GM12878 (cell line): ENCODE data around the gene ABCC9. TPM values are rescaled to one million over a fixed set of nuclear protein-coding genes. Genes with fewer than 3 reads are reported as not detected.

Experiments used
- ATAC-seq: fragments of 200-7000 bp; cut with Tn5 transposase; 3 replicates; pipeline ENCODE4 v1.9.1; 2020; ENCODE audit warnings: mild to moderate bottlenecking, moderate library complexity
- BruUV-seq: library from RNA; stranded (reverse); fragments of 400-500 nt; replicated peaks from 2 replicates; lab custom pipeline; 2021; lab: Mats Ljungman, UMichigan
- CTCF ChIA-PET: fragments of 300-600 bp; sonication (Branson Sonifier 250); formaldehyde crosslinking; extraction: SDS; loops from one replicate; lab custom pipeline; 2021; ENCODE audit warnings: inconsistent platforms; lab: Yijun Ruan, JAX
- POLR2A ChIA-PET: fragments of 350-600 bp; formaldehyde crosslinking; extraction: SDS; loops from one replicate; lab custom pipeline; 2021; ENCODE audit warnings: inconsistent platforms; lab: Charles Lee
- RAD21 ChIA-PET: fragments of 300-600 bp; sonication (Branson Sonifier 250); formaldehyde crosslinking; loops from one replicate; lab custom pipeline; 2023; ENCODE audit warnings: antibody characterized with exemption; ENCODE audit not compliant: unreplicated experiment; lab: Charles Lee
- SMC1A ChIA-PET: fragments of 300-600 bp; sonication (Branson Sonifier 250); formaldehyde crosslinking; loops from one replicate; lab custom pipeline; 2023; ENCODE audit not compliant: unreplicated experiment, uncharacterized antibody; lab: Charles Lee
- DNase-seq: peaks from one replicate; pipeline ENCODE4 v3.0.0-alpha.2; 2011; ENCODE audit warnings: low read depth, low spot score
- FAIRE-seq: peaks from 3 replicates; lab custom pipeline; 2011; peaks lifted over from hg19 to GRCh38; lab: Jason Lieb, UNC
- H2AFZ ChIP-seq: 2 replicates; pipeline ENCODE4 v1.6.0; 2011; ENCODE audit warnings: low read depth, low read length, control low read depth; ENCODE audit not compliant: control insufficient read depth
- H3K27ac ChIP-seq: 2 replicates; pipeline ENCODE4 v1.5.1; 2011; ENCODE audit warnings: control low read depth; ENCODE audit not compliant: control insufficient read depth, insufficient read depth
- H3K27me3 ChIP-seq, 2 experiments: replicated peaks in 1 of 2; 2 replicates each; pipeline versions ENCODE4 v1.6.0 to v1.6.1; 2011; ENCODE audit warnings: low read length in 1 of 2; ENCODE audit not compliant: control insufficient read depth in 2 of 2, insufficient read depth in 2 of 2
- H3K36me3 ChIP-seq, 2 experiments: 2 replicates each; pipeline ENCODE4 v1.5.1; 2011; ENCODE audit warnings: low read length in 1 of 2; ENCODE audit not compliant: control insufficient read depth in 2 of 2, insufficient read depth in 2 of 2
- H3K4me1 ChIP-seq: 2 replicates; pipeline ENCODE4 v1.6.1; 2011; ENCODE audit warnings: mild to moderate bottlenecking, low read length, moderate library complexity, mixed read lengths; ENCODE audit not compliant: control insufficient read depth, insufficient read depth
- H3K4me2 ChIP-seq: 2 replicates; pipeline ENCODE4 v1.6.0; 2011; ENCODE audit warnings: control low read depth; ENCODE audit not compliant: control insufficient read depth, insufficient read depth
- H3K4me3 ChIP-seq: fragments of 200-600 bp; sonication (generic); 2 replicates; pipeline ENCODE4 v1.5.1; 2016
- H3K79me2 ChIP-seq: 2 replicates; pipeline ENCODE4 v1.6.0; 2011; ENCODE audit warnings: low read length; ENCODE audit not compliant: control insufficient read depth, insufficient read depth
- H3K9ac ChIP-seq: 2 replicates; pipeline ENCODE4 v1.8.0; 2011; ENCODE audit warnings: low read length, control low read depth, mixed read lengths; ENCODE audit not compliant: control insufficient read depth, insufficient read depth
- H3K9me3 ChIP-seq: replicated peaks from 3 replicates; pipeline ENCODE4 v1.5.1; 2011; ENCODE audit warnings: mild to moderate bottlenecking, low read length; ENCODE audit not compliant: control insufficient read depth, insufficient read depth
- H4K20me1 ChIP-seq: 2 replicates; pipeline ENCODE4 v1.6.0; 2011; ENCODE audit not compliant: control insufficient read depth, insufficient read depth
- ASH2L ChIP-seq: fragments of 300-600, 200-600 bp; sonication (generic); IDR thresholded peaks from 2 replicates; pipeline ENCODE4 v1.6.1; 2017; ENCODE audit warnings: low read depth, mild to moderate bottlenecking, borderline replicate concordance
- BMI1 ChIP-seq: fragments of 450-650 bp; IDR thresholded peaks from 2 replicates; pipeline ENCODE4 v1.6.1; 2016; ENCODE audit warnings: mild to moderate bottlenecking, moderate library complexity, borderline replicate concordance
- CBFB ChIP-seq: IDR thresholded peaks from 2 replicates; pipeline ENCODE4 v1.6.1; 2016; ENCODE audit warnings: antibody characterized with exemption, low read depth
- FOS ChIP-seq: IDR thresholded peaks from 3 replicates; pipeline ENCODE4 v1.6.1; 2011; ENCODE audit warnings: borderline replicate concordance; ENCODE audit not compliant: insufficient read length; ENCODE audit errors: extremely low read depth
- KLF5 ChIP-seq: fragments of 450-650 bp; IDR thresholded peaks from 2 replicates; pipeline ENCODE4 v1.6.1; 2014; ENCODE audit warnings: mild to moderate bottlenecking; ENCODE audit not compliant: partially characterized antibody
- NFIC ChIP-seq: IDR thresholded peaks from 2 replicates; pipeline ENCODE4 v1.6.1; 2012; ENCODE audit warnings: low read depth, mild to moderate bottlenecking, inconsistent platforms, low read length, moderate library complexity
- NFXL1 ChIP-seq: fragments of 450-650 bp; IDR thresholded peaks from 2 replicates; pipeline ENCODE4 v1.6.1; 2017; ENCODE audit warnings: antibody characterized with exemption, mild to moderate bottlenecking, borderline replicate concordance
- POLR2A ChIP-seq: IDR thresholded peaks from 2 replicates; pipeline ENCODE4 v1.6.1; 2011; ENCODE audit warnings: low read depth, mild to moderate bottlenecking, low read length
- RAD51 ChIP-seq: fragments of 450-650 bp; IDR thresholded peaks from 2 replicates; pipeline ENCODE4 v1.6.1; 2016; ENCODE audit warnings: moderate library complexity, mild to moderate bottlenecking, inconsistent platforms
- RB1 ChIP-seq: fragments of 450-650 bp; formaldehyde crosslinking; IDR thresholded peaks from 2 replicates; pipeline ENCODE4 v1.6.1; 2017; ENCODE audit warnings: mild to moderate bottlenecking, borderline replicate concordance
- RFX5 ChIP-seq: IDR thresholded peaks from 2 replicates; pipeline ENCODE4 v1.6.1; 2011; ENCODE audit warnings: low read depth, low read length, improper control_type of control experiment
- SRF ChIP-seq, 2 experiments: IDR thresholded peaks; 2 replicates each; pipeline ENCODE4 v1.6.1; 2011; ENCODE audit warnings: low read depth in 2 of 2, low read length in 2 of 2, mild to moderate bottlenecking in 1 of 2, moderate library complexity in 1 of 2
- TBL1XR1 ChIP-seq: IDR thresholded peaks from 2 replicates; pipeline ENCODE4 v1.6.1; 2012; ENCODE audit warnings: low read depth, low read length, improper control_type of control experiment
- WGBS: methylation state at CpG from one replicate; pipeline ENCODE4 v1.1.6; 2016; ENCODE audit warnings: low lambda C conversion rate; ENCODE audit not compliant: insufficient replicate concordance, insufficient coverage; ENCODE audit errors: missing lambda C conversion rate; 5-methylcytosine and 5-hydroxymethylcytosine counted together
- in situ Hi-C: fragments of 300-500 bp; cut with MboI; formaldehyde crosslinking; loops from 9 replicates; pipeline ENCODE4 v1.14.3; 2018; ENCODE audit warnings: mixed read lengths
- intact Hi-C: fragments of 100-400 bp; cut with micrococcal nuclease; formaldehyde crosslinking; loops from one replicate; pipeline ENCODE4 v1.14.2; 2022; ENCODE audit not compliant: unreplicated experiment
- polyA plus RNA-seq, 11 experiments: library from polyadenylated mRNA; depleted of rRNA in 4 of 11; unstranded in 6 of 11; stranded (reverse) in 5 of 11; fragments of >200 nt; fragmentation: Nextera tagmentation in 4 of 11; fragmentation: Illumina TruSeq in 1 of 11; extraction: Ambion mirVana in 4 of 11; extraction: Trizol in 1 of 11; gene quantifications; 1 replicate in 1 of 11; 2 replicates in 10 of 11; pipeline versions ENCODE4 v1.2.1 to v1.2.3, GENCODE V29; 2011 to 2016; ENCODE audit warnings: inconsistent platforms in 2 of 11, missing spikeins in 2 of 11, low read depth in 1 of 11
- total RNA-seq, 4 experiments: library from RNA; depleted of rRNA in 3 of 4; stranded (reverse); fragments of >200 nt in 3 of 4; fragmentation: Illumina TruSeq in 1 of 4; extraction: Trizol in 1 of 4; gene quantifications; 2 replicates each; pipeline versions ENCODE4 v1.2.1 to v1.2.3, GENCODE V29; 2013 to 2021
- TF ChIP-seq, protein P1 (sequence below): fragments of 150-350 bp; IDR thresholded peaks from 2 replicates; pipeline ENCODE4 v1.6.1; 2016; ENCODE audit warnings: low read depth, low read length
- TF ChIP-seq, protein P2 (sequence below): fragments of 450-650 bp; IDR thresholded peaks from 2 replicates; pipeline ENCODE4 v1.6.1; 2017; ENCODE audit warnings: mild to moderate bottlenecking
- TF ChIP-seq, protein P3 (sequence below): IDR thresholded peaks from 2 replicates; pipeline ENCODE4 v1.6.1; 2012; ENCODE audit warnings: improper control_type of control experiment, low read depth, low read length; ENCODE audit not compliant: insufficient replicate concordance

Gene ABCC9
- total and polyA plus RNA-seq, 10 of the 15 experiments (the other 5 are each of a cell fraction or from before 2014, with no cell fraction given): under 0.01 to 0.10 (median 0.04) TPM; not detected in 2

DNA sequence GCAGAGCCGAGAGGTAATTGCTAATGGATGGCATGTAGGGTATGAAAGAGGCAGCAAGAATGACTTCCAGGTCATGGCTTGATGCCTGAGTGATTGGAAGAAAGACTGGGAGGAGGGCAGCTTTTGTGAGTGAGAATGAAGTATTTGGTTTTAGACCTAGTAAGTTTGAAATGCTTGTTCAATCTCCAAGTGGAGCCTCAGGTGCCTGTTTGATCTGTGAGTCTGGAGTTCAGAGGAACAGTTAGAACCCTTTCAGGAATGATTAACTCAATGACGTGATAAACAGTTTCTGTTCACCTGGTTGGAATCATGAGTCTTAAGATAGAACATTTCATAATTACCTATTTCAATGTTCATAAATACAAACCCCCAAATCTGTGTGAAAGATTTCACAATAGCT lies 177.2 kb downstream of the ABCC9 start:
- ChIA-PET SMC1A (interaction anchor here (0.5 to 1.2 kb wide), 3 partner anchors 15 to 462 kb away, joined by 3 read pairs; no protein-coding TSS in a partner anchor), CTCF (interaction anchor here (1.6 kb wide), 1 partner anchor 14 kb away, joined by 4 read pairs; no protein-coding TSS in a partner anchor), POLR2A (no interaction called here), RAD21 (no interaction called here)
- Histone ChIP-seq H3K9me3 (no peaks in the 10 kb centered on the region), H3K9ac (no peak overlapping the region), H3K4me2 (no peak overlapping the region), H3K79me2 (no peaks in the 10 kb centered on the region), H4K20me1 (no peaks in the 10 kb centered on the region), H3K36me3 (no peaks in the 10 kb centered on the region), H3K4me3 (no peak overlapping the region), H3K4me1 (no peaks in the 10 kb centered on the region), H2AFZ (no peak overlapping the region), H3K27me3 (no peaks in the 10 kb centered on the region), H3K27ac (no peak overlapping the region)
- DNase-seq: no peak
- intact Hi-C loops (no loop called here), in situ Hi-C loops (no loop called here)
- TF ChIP-seq CBFB (no peak), RB1 (no peak), SRF (IDR thresholded peaks at IDR 0.05; ENCODE audit: low read depth in 2 of 2, low read length in 2 of 2) (no peak), FOS (no peak), ASH2L (no peak), TBL1XR1 (no peak), BMI1 (no peak), RFX5 (no peak), NFIC (no peak), NFXL1 (no peak), KLF5 (no peak), POLR2A (no peak), RAD51 (no peak)
- TF ChIP-seq, protein P1, sequence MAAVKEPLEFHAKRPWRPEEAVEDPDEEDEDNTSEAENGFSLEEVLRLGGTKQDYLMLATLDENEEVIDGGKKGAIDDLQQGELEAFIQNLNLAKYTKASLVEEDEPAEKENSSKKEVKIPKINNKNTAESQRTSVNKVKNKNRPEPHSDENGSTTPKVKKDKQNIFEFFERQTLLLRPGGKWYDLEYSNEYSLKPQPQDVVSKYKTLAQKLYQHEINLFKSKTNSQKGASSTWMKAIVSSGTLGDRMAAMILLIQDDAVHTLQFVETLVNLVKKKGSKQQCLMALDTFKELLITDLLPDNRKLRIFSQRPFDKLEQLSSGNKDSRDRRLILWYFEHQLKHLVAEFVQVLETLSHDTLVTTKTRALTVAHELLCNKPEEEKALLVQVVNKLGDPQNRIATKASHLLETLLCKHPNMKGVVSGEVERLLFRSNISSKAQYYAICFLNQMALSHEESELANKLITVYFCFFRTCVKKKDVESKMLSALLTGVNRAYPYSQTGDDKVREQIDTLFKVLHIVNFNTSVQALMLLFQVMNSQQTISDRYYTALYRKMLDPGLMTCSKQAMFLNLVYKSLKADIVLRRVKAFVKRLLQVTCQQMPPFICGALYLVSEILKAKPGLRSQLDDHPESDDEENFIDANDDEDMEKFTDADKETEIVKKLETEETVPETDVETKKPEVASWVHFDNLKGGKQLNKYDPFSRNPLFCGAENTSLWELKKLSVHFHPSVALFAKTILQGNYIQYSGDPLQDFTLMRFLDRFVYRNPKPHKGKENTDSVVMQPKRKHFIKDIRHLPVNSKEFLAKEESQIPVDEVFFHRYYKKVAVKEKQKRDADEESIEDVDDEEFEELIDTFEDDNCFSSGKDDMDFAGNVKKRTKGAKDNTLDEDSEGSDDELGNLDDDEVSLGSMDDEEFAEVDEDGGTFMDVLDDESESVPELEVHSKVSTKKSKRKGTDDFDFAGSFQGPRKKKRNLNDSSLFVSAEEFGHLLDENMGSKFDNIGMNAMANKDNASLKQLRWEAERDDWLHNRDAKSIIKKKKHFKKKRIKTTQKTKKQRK: no peak
- TF ChIP-seq, protein P2, sequence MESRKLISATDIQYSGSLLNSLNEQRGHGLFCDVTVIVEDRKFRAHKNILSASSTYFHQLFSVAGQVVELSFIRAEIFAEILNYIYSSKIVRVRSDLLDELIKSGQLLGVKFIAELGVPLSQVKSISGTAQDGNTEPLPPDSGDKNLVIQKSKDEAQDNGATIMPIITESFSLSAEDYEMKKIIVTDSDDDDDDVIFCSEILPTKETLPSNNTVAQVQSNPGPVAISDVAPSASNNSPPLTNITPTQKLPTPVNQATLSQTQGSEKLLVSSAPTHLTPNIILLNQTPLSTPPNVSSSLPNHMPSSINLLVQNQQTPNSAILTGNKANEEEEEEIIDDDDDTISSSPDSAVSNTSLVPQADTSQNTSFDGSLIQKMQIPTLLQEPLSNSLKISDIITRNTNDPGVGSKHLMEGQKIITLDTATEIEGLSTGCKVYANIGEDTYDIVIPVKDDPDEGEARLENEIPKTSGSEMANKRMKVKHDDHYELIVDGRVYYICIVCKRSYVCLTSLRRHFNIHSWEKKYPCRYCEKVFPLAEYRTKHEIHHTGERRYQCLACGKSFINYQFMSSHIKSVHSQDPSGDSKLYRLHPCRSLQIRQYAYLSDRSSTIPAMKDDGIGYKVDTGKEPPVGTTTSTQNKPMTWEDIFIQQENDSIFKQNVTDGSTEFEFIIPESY: no peak
- TF ChIP-seq, protein P3, sequence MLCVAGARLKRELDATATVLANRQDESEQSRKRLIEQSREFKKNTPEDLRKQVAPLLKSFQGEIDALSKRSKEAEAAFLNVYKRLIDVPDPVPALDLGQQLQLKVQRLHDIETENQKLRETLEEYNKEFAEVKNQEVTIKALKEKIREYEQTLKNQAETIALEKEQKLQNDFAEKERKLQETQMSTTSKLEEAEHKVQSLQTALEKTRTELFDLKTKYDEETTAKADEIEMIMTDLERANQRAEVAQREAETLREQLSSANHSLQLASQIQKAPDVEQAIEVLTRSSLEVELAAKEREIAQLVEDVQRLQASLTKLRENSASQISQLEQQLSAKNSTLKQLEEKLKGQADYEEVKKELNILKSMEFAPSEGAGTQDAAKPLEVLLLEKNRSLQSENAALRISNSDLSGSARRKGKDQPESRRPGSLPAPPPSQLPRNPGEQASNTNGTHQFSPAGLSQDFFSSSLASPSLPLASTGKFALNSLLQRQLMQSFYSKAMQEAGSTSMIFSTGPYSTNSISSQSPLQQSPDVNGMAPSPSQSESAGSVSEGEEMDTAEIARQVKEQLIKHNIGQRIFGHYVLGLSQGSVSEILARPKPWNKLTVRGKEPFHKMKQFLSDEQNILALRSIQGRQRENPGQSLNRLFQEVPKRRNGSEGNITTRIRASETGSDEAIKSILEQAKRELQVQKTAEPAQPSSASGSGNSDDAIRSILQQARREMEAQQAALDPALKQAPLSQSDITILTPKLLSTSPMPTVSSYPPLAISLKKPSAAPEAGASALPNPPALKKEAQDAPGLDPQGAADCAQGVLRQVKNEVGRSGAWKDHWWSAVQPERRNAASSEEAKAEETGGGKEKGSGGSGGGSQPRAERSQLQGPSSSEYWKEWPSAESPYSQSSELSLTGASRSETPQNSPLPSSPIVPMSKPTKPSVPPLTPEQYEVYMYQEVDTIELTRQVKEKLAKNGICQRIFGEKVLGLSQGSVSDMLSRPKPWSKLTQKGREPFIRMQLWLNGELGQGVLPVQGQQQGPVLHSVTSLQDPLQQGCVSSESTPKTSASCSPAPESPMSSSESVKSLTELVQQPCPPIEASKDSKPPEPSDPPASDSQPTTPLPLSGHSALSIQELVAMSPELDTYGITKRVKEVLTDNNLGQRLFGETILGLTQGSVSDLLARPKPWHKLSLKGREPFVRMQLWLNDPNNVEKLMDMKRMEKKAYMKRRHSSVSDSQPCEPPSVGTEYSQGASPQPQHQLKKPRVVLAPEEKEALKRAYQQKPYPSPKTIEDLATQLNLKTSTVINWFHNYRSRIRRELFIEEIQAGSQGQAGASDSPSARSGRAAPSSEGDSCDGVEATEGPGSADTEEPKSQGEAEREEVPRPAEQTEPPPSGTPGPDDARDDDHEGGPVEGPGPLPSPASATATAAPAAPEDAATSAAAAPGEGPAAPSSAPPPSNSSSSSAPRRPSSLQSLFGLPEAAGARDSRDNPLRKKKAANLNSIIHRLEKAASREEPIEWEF: no peak
- ATAC-seq: no peak
- BruUV-seq: no TSS peak
- no peak for FAIRE-seq
- WGBS: 23% methylated on average over 2 of the region's 2 CpGs
